ENCODE measurements around the gene RRAS2. TPM values are rescaled to one million over a fixed set of nuclear protein-coding genes. Genes with fewer than 3 reads are reported as not detected.
"Not testable (repeated sequence)": the region's sequence is repeated elsewhere in the genome, so short reads cannot be mapped to it uniquely, and the experiment has no call there.

The RRAS2 gene
- polyA plus RNA-seq, 2 donors, result 9.6 to 10.9 TPM

- Histone ChIP-seq H3K4me3 (ENCODE audit: low read depth in 1 of 2, low read length in 2 of 2) (peak overlapping the region in 1 of 2 donors; percentile 97), H3K27ac (ENCODE audit: low read depth in 2 of 2, low read length in 1 of 2) (no peak overlapping the region), H3K27me3 (ENCODE audit: control insufficient read depth in 1 of 2, insufficient read depth in 2 of 2, low read length in 2 of 2) (no peaks in the 10 kb centered on the region), H3K36me3 (ENCODE audit: control insufficient read depth in 2 of 2, insufficient read depth in 2 of 2, low read length in 1 of 2) (no peaks in the 10 kb centered on the region), H3K4me1 (ENCODE audit: control insufficient read depth in 2 of 2, insufficient read depth in 2 of 2, low read length in 1 of 2) (no peaks in the 10 kb centered on the region), H3K9me3 (ENCODE audit: control insufficient read depth in 2 of 2, insufficient read depth in 1 of 2, low read depth in 1 of 2, low read length in 1 of 2) (no peaks in the 10 kb centered on the region)
- WGBS, 2 donors, result 67 to 71% methylated on average over 5 of the region's 5 CpGs
These were observed 583 bp upstream of the RRAS2 start for GRCh38 chr11:14359501-14360031.

- H3K36me3 ChIP-seq (ENCODE audit: control insufficient read depth in 2 of 2, insufficient read depth in 2 of 2, low read length in 1 of 2), result no peaks in the 10 kb centered on the region
- H3K4me3 ChIP-seq (ENCODE audit: low read depth in 1 of 2, low read length in 2 of 2), result peak overlapping the region; percentile 87 to 97
- WGBS, 2 donors, result 0 to 1% methylated on average over 72 to 73 of the region's 73 CpGs
- H3K27ac ChIP-seq (ENCODE audit: low read depth in 2 of 2, low read length in 1 of 2), result peak overlapping the region; percentile 64 to 73
- no peaks in the 10 kb centered on the region for H3K9me3 ChIP-seq (ENCODE audit: control insufficient read depth in 2 of 2, insufficient read depth in 1 of 2, low read depth in 1 of 2, low read length in 1 of 2)
- H3K4me1 ChIP-seq (ENCODE audit: control insufficient read depth in 2 of 2, insufficient read depth in 2 of 2, low read length in 1 of 2), result no peaks in the 10 kb centered on the region
- no peaks in the 10 kb centered on the region for H3K27me3 ChIP-seq (ENCODE audit: control insufficient read depth in 1 of 2, insufficient read depth in 2 of 2, low read length in 2 of 2)
These were observed 878 bp downstream of the RRAS2 start for GRCh38 chr11:14357881-14358728.

- H3K36me3 ChIP-seq (ENCODE audit: control insufficient read depth in 2 of 2, insufficient read depth in 2 of 2, low read length in 1 of 2), result no peaks in the 10 kb centered on the region
- H3K4me3 ChIP-seq (ENCODE audit: low read depth in 1 of 2, low read length in 2 of 2), result no peak overlapping the region
- WGBS, 2 donors, result 95 to 99% methylated on average over 2 of the region's 2 CpGs
- no peaks in the 10 kb centered on the region for H3K27me3 ChIP-seq (ENCODE audit: control insufficient read depth in 1 of 2, insufficient read depth in 2 of 2, low read length in 2 of 2)
- H3K4me1 ChIP-seq (ENCODE audit: control insufficient read depth in 2 of 2, insufficient read depth in 2 of 2, low read length in 1 of 2), result no peaks in the 10 kb centered on the region
- no peaks in the 10 kb centered on the region for H3K9me3 ChIP-seq (ENCODE audit: control insufficient read depth in 2 of 2, insufficient read depth in 1 of 2, low read depth in 1 of 2, low read length in 1 of 2)
- H3K27ac ChIP-seq (ENCODE audit: low read depth in 2 of 2, low read length in 1 of 2), result no peak overlapping the region
These were observed 2.6 kb downstream of the RRAS2 start for GRCh38 chr11:14356342-14356741.

GRCh38 chr11:14354604-14355003, 4.4 kb downstream of the RRAS2 start:
- WGBS, 2 donors, result 91 to 94% methylated on average over 7 of the region's 7 CpGs

GRCh38 chr11:14350716-14351238, 8.2 kb downstream of the RRAS2 start:
- no peak overlapping the region for H3K4me3 ChIP-seq (ENCODE audit: low read depth in 1 of 2, low read length in 2 of 2)
- no peak overlapping the region for H3K27ac ChIP-seq (ENCODE audit: low read depth in 2 of 2, low read length in 1 of 2)
- no peaks in the 10 kb centered on the region for H3K4me1 ChIP-seq (ENCODE audit: control insufficient read depth in 2 of 2, insufficient read depth in 2 of 2, low read length in 1 of 2)
- 97% methylated on average over 3 of the region's 3 CpGs for WGBS, 2 donors
- no peaks in the 10 kb centered on the region for H3K36me3 ChIP-seq (ENCODE audit: control insufficient read depth in 2 of 2, insufficient read depth in 2 of 2, low read length in 1 of 2)
- no peaks in the 10 kb centered on the region for H3K9me3 ChIP-seq (ENCODE audit: control insufficient read depth in 2 of 2, insufficient read depth in 1 of 2, low read depth in 1 of 2, low read length in 1 of 2)
- H3K27me3 ChIP-seq (ENCODE audit: control insufficient read depth in 1 of 2, insufficient read depth in 2 of 2, low read length in 2 of 2), result no peaks in the 10 kb centered on the region

More at GRCh38 chr11:14354604-14355003, 4.4 kb downstream of the RRAS2 start:
- not testable (repeated sequence) for H3K27ac ChIP-seq (ENCODE audit: low read depth in 2 of 2, low read length in 1 of 2); H3K27me3 ChIP-seq (ENCODE audit: control insufficient read depth in 1 of 2, insufficient read depth in 2 of 2, low read length in 2 of 2); H3K36me3 ChIP-seq (ENCODE audit: control insufficient read depth in 2 of 2, insufficient read depth in 2 of 2, low read length in 1 of 2); H3K4me3 ChIP-seq (ENCODE audit: low read depth in 1 of 2, low read length in 2 of 2); H3K9me3 ChIP-seq (ENCODE audit: control insufficient read depth in 2 of 2, insufficient read depth in 1 of 2, low read depth in 1 of 2, low read length in 1 of 2); H3K4me1 ChIP-seq (ENCODE audit: control insufficient read depth in 2 of 2, insufficient read depth in 2 of 2, low read length in 1 of 2)

- H3K27me3 ChIP-seq (ENCODE audit: control insufficient read depth in 1 of 2, insufficient read depth in 2 of 2, low read length in 2 of 2), result no peaks in the 10 kb centered on the region
- H3K4me1 ChIP-seq (ENCODE audit: control insufficient read depth in 2 of 2, insufficient read depth in 2 of 2, low read length in 1 of 2), result no peaks in the 10 kb centered on the region
- 92 to 100% methylated on average over 2 of the region's 2 CpGs for WGBS, 2 donors
- H3K9me3 ChIP-seq (ENCODE audit: control insufficient read depth in 2 of 2, insufficient read depth in 1 of 2, low read depth in 1 of 2, low read length in 1 of 2), result no peaks in the 10 kb centered on the region
- no peak overlapping the region for H3K27ac ChIP-seq (ENCODE audit: low read depth in 2 of 2, low read length in 1 of 2)
- no peak overlapping the region for H3K4me3 ChIP-seq (ENCODE audit: low read depth in 1 of 2, low read length in 2 of 2)
- H3K36me3 ChIP-seq (ENCODE audit: control insufficient read depth in 2 of 2, insufficient read depth in 2 of 2, low read length in 1 of 2), result no peaks in the 10 kb centered on the region
These were observed 8.8 kb downstream of the RRAS2 start for GRCh38 chr11:14350215-14350614.

GRCh38 chr11:14347991-14348390, 11.0 kb downstream of the RRAS2 start:
- no peak overlapping the region for H3K27ac ChIP-seq (ENCODE audit: low read depth in 2 of 2, low read length in 1 of 2)
- H3K4me1 ChIP-seq (ENCODE audit: control insufficient read depth in 2 of 2, insufficient read depth in 2 of 2, low read length in 1 of 2), result no peaks in the 10 kb centered on the region
- H3K27me3 ChIP-seq (ENCODE audit: control insufficient read depth in 1 of 2, insufficient read depth in 2 of 2, low read length in 2 of 2), result no peaks in the 10 kb centered on the region
- no peak overlapping the region for H3K4me3 ChIP-seq (ENCODE audit: low read depth in 1 of 2, low read length in 2 of 2)
- 73 to 86% methylated on average over 1 of the region's 1 CpG for WGBS, 2 donors
- H3K9me3 ChIP-seq (ENCODE audit: control insufficient read depth in 2 of 2, insufficient read depth in 1 of 2, low read depth in 1 of 2, low read length in 1 of 2), result no peaks in the 10 kb centered on the region
- no peaks in the 10 kb centered on the region for H3K36me3 ChIP-seq (ENCODE audit: control insufficient read depth in 2 of 2, insufficient read depth in 2 of 2, low read length in 1 of 2)

GRCh38 chr11:14347494-14347893, 11.5 kb downstream of the RRAS2 start:
- Histone ChIP-seq H3K4me1 (ENCODE audit: control insufficient read depth in 2 of 2, insufficient read depth in 2 of 2, low read length in 1 of 2) (no peaks in the 10 kb centered on the region), H3K36me3 (ENCODE audit: control insufficient read depth in 2 of 2, insufficient read depth in 2 of 2, low read length in 1 of 2) (no peaks in the 10 kb centered on the region), H3K27ac (ENCODE audit: low read depth in 2 of 2, low read length in 1 of 2) (no peak overlapping the region), H3K27me3 (ENCODE audit: control insufficient read depth in 1 of 2, insufficient read depth in 2 of 2, low read length in 2 of 2) (no peaks in the 10 kb centered on the region), H3K9me3 (ENCODE audit: control insufficient read depth in 2 of 2, insufficient read depth in 1 of 2, low read depth in 1 of 2, low read length in 1 of 2) (no peaks in the 10 kb centered on the region), H3K4me3 (ENCODE audit: low read depth in 1 of 2, low read length in 2 of 2) (no peak overlapping the region)
- WGBS, 2 donors, result 96 to 97% methylated on average over 7 of the region's 7 CpGs

- no peaks in the 10 kb centered on the region for H3K27me3 ChIP-seq (ENCODE audit: control insufficient read depth in 1 of 2, insufficient read depth in 2 of 2, low read length in 2 of 2)
- H3K4me1 ChIP-seq (ENCODE audit: control insufficient read depth in 2 of 2, insufficient read depth in 2 of 2, low read length in 1 of 2), result no peaks in the 10 kb centered on the region
- no peaks in the 10 kb centered on the region for H3K9me3 ChIP-seq (ENCODE audit: control insufficient read depth in 2 of 2, insufficient read depth in 1 of 2, low read depth in 1 of 2, low read length in 1 of 2)
- 95 to 97% methylated on average over 2 of the region's 2 CpGs for WGBS, 2 donors
- H3K36me3 ChIP-seq (ENCODE audit: control insufficient read depth in 2 of 2, insufficient read depth in 2 of 2, low read length in 1 of 2), result no peaks in the 10 kb centered on the region
- no peak overlapping the region for H3K4me3 ChIP-seq (ENCODE audit: low read depth in 1 of 2, low read length in 2 of 2)
- H3K27ac ChIP-seq (ENCODE audit: low read depth in 2 of 2, low read length in 1 of 2), result no peak overlapping the region
These were observed 12.6 kb downstream of the RRAS2 start for GRCh38 chr11:14346303-14346955.

Measured in esophagus (tissue), 2 donors.